Osteoblast (primary cell): Measurements from ENCODE around the gene AARS1. TPM values are rescaled to one million over a fixed set of nuclear protein-coding genes. Genes with fewer than 3 reads are reported as not detected.
"Not testable (repeated sequence)": the region's sequence is repeated elsewhere in the genome, so short reads cannot be mapped to it uniquely, and the experiment has no call there.

Source experiments
- DNase-seq: peaks from one replicate; pipeline ENCODE4 v3.0.0; 2011; ENCODE audit warnings: low spot score, mixed read lengths; ENCODE audit not compliant: insufficient read length; ENCODE audit errors: missing footprints
- H2AFZ ChIP-seq: 2 replicates; pipeline ENCODE4 v1.6.0; 2011; ENCODE audit warnings: mild to moderate bottlenecking, low read length
- H3K27ac ChIP-seq: 2 replicates; pipeline ENCODE4 v1.5.1; 2011; ENCODE audit warnings: mild to moderate bottlenecking, low read depth, low read length, moderate library complexity
- H3K27me3 ChIP-seq: 2 replicates; pipeline ENCODE4 v1.6.0; 2012; ENCODE audit warnings: mild to moderate bottlenecking, control low read depth, inconsistent platforms, low read length, moderate library complexity; ENCODE audit not compliant: insufficient read depth
- H3K36me3 ChIP-seq: 2 replicates; pipeline ENCODE4 v1.5.1; 2011; ENCODE audit warnings: mild to moderate bottlenecking, low read length, control low read depth, moderate library complexity; ENCODE audit not compliant: insufficient read depth
- H3K4me1 ChIP-seq: 2 replicates; pipeline ENCODE4 v1.5.1; 2011; ENCODE audit warnings: mild to moderate bottlenecking, low read length, control low read depth, moderate library complexity; ENCODE audit not compliant: insufficient read depth
- H3K4me2 ChIP-seq: 2 replicates; pipeline ENCODE4 v1.6.0; 2011; ENCODE audit warnings: mild to moderate bottlenecking, low read length; ENCODE audit not compliant: insufficient read depth
- H3K4me3 ChIP-seq: fragments of 200-600 bp; sonication (generic); 3 replicates; pipeline ENCODE4 v1.5.1; 2012; ENCODE audit warnings: mild to moderate bottlenecking, low read length, inconsistent platforms; ENCODE audit not compliant: insufficient read depth
- H3K79me2 ChIP-seq: 2 replicates; pipeline ENCODE4 v1.6.0; 2012; ENCODE audit warnings: mild to moderate bottlenecking, low read length, control low read depth, inconsistent platforms; ENCODE audit not compliant: insufficient read depth
- H3K9me3 ChIP-seq: 2 replicates; pipeline ENCODE4 v1.5.1; 2011; ENCODE audit warnings: low read depth, low read length, control low read depth
- H4K20me1 ChIP-seq: 2 replicates; pipeline ENCODE4 v1.6.0; 2012; ENCODE audit warnings: mild to moderate bottlenecking, low read length, control low read depth; ENCODE audit not compliant: insufficient read depth
- CTCF ChIP-seq: IDR thresholded peaks from 2 replicates; pipeline ENCODE4 v1.5.1; 2011; ENCODE audit warnings: mild to moderate bottlenecking, low read depth, low read length, moderate library complexity; ENCODE audit errors: extremely low read depth
- total RNA-seq: library from RNA; depleted of rRNA; stranded (reverse); fragments of >200 nt; gene quantifications from 2 replicates; pipeline ENCODE4 v1.2.3, GENCODE V29; 2012

Gene AARS1
- total RNA-seq, 1 donor, result 213 TPM

DNA sequence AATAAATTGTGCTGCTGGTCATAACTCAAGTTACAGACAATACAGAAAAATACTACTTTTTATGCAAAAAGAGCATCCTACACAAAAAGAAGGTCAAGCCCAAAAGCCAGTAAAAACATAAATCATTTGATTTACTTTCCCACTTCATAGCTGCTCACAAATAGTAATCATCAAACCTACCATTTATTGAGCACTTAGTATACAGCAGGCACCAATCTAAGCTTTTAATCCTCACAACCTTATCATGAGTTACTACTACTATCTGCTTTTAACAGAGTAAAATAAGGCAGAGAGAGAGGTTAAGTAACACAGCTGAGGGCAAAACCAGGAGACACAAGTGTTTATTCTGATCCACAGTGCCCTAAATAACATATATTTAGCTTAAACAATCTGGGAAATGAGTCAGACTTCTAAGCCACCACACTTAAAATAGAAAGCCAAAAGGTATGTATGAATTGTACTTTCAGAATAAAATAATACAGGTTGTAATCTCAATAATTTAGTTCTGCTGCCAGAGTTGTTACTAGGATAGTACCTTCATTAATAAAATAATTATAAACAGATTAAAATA is 1.7 kb upstream of the AARS1 start:
- no peak for TF ChIP-seq CTCF
- Histone ChIP-seq H3K27ac (no peak overlapping the region), H3K4me3 (no peak overlapping the region), H3K9me3 (no peaks in the 10 kb centered on the region), H3K4me1 (peaks cover 9% of the 10 kb centered on the region), H2AFZ (peak overlapping the region; percentile 48), H4K20me1 (peaks cover 8% of the 10 kb centered on the region), H3K4me2 (no peak overlapping the region), H3K36me3 (peaks cover 2% of the 10 kb centered on the region), H3K79me2 (peaks cover 28% of the 10 kb centered on the region), H3K27me3 (no peaks in the 10 kb centered on the region)
- DNase-seq, result no peak

GRCh38 chr16:70287304-70287971 is 1.9 kb downstream of the AARS1 start:
- peak overlapping the region; percentile 93 for H3K4me2 ChIP-seq
- H4K20me1 ChIP-seq, result peaks cover 15% of the 10 kb centered on the region
- H2AFZ ChIP-seq, H3K27me3 ChIP-seq, H3K4me1 ChIP-seq, H3K9me3 ChIP-seq, DNase-seq: not testable (repeated sequence)
- H3K79me2 ChIP-seq, result peaks cover 64% of the 10 kb centered on the region
- H3K27ac ChIP-seq, result peak overlapping the region; percentile 17
- H3K4me3 ChIP-seq, result peak overlapping the region; percentile 93
- H3K36me3 ChIP-seq, result peaks cover 32% of the 10 kb centered on the region

GRCh38 chr16:70276392-70276791 is 12.9 kb downstream of the AARS1 start:
- Histone ChIP-seq H4K20me1 (peaks cover 13% of the 10 kb centered on the region), H3K4me1 (no peaks in the 10 kb centered on the region), H3K4me3 (no peak overlapping the region), H3K79me2 (peaks cover 41% of the 10 kb centered on the region), H3K27ac (no peak overlapping the region), H3K36me3 (peaks cover 69% of the 10 kb centered on the region), H3K4me2 (no peak overlapping the region), H3K9me3 (no peaks in the 10 kb centered on the region), H2AFZ (no peak overlapping the region), H3K27me3 (no peaks in the 10 kb centered on the region)
- TF ChIP-seq CTCF, result no peak
- DNase-seq, result no peak

GRCh38 chr16:70271696-70272095 is 17.6 kb downstream of the AARS1 start:
- no peak overlapping the region for H3K4me3 ChIP-seq
- no peaks in the 10 kb centered on the region for H3K9me3 ChIP-seq
- TF ChIP-seq CTCF, result no peak
- H2AFZ ChIP-seq, result no peak overlapping the region
- H3K27me3 ChIP-seq, result no peaks in the 10 kb centered on the region
- no peak for DNase-seq
- H3K79me2 ChIP-seq, result peaks cover 8% of the 10 kb centered on the region
- H3K4me1 ChIP-seq, result no peaks in the 10 kb centered on the region
- peaks cover 12% of the 10 kb centered on the region for H4K20me1 ChIP-seq
- H3K36me3 ChIP-seq, result peaks cover 70% of the 10 kb centered on the region
- H3K27ac ChIP-seq, result no peak overlapping the region
- no peak overlapping the region for H3K4me2 ChIP-seq
